Activated T-helper 2 cell treated with anti-CD3 and anti-CD28 coated beads, Interferon-gamma antibody, Interleukin-2, Interleukin-4, amounts not matched to agents 10 μg/mL and 5 μg/mL and 100 μg/mL, durations not matched to agents 14 hours and 24 hours and 36 hours (primary cell): Measurements from ENCODE around the gene SDSL. TPM values are rescaled to one million over a fixed set of nuclear protein-coding genes. Genes with fewer than 3 reads are reported as not detected.

ENCODE experiments used
- DNase-seq: peaks from one replicate; pipeline ENCODE4 v3.0.0; 2021; ENCODE audit warnings: low spot score
- H3K27ac Mint-ChIP-seq: one replicate; pipeline ENCODE4 v1.8.0; 2021; ENCODE audit warnings: mixed read lengths
- H3K27me3 Mint-ChIP-seq: one replicate; pipeline ENCODE4 v1.8.0; 2021; ENCODE audit warnings: low read depth, mixed read lengths
- H3K36me3 Mint-ChIP-seq: one replicate; pipeline ENCODE4 v1.8.0; 2021; ENCODE audit warnings: low read depth, mixed read lengths
- H3K4me1 Mint-ChIP-seq: one replicate; pipeline ENCODE4 v1.8.0; 2021; ENCODE audit warnings: low read depth, mixed read lengths
- H3K4me3 Mint-ChIP-seq: one replicate; pipeline ENCODE4 v1.8.0; 2021; ENCODE audit warnings: low read depth, mild to moderate bottlenecking, moderate library complexity, mixed read lengths
- H3K9me3 Mint-ChIP-seq: one replicate; pipeline ENCODE4 v1.8.0; 2021; ENCODE audit warnings: mixed read lengths
- intact Hi-C: fragments of 100-400 bp; cut with micrococcal nuclease; formaldehyde crosslinking; loops from one replicate; pipeline ENCODE4 v1.15.1; 2023
- total RNA-seq: library from RNA; stranded (reverse); gene quantifications from 2 replicates; pipeline ENCODE4 v1.2.3, GENCODE V29; 2022

The SDSL gene
- total RNA-seq, 1 donor from 2014 or later, result 0.46 TPM

DNA sequence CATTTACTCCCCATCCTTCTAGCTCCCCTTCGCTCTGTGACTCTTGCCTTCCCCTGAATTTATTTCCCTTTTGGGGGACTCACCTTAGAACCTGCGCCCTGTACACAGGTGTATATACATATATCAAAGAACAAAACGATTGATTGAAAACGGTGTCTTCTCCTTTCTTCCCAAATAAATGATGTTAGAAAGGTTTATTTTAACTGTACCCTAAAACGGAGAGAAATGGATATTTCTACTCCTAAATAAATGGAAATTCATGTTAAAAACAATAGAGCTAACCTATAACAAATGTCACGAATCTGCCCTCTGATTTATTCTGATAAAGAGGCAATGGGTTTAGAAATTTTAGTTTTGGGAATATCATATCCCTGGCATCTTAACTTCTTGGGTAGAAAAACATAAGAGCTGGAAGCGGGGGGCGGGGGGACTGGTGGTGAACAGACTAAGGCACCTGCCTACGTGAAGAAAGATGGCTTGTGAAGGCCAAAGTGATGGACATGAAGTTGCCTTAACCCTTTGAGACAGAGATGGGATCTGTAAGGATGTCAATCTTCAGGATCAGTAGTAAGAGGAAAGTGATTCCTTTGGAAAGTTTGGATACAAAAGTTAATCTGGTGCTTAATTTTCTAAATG lies 58.3 kb downstream of the SDSL start:
- Mint-ChIP-seq H3K36me3 (no peaks in the 10 kb centered on the region), H3K4me3 (no peak overlapping the region), H3K27ac (no peak overlapping the region), H3K4me1 (peaks cover 2% of the 10 kb centered on the region), H3K9me3 (no peaks in the 10 kb centered on the region), H3K27me3 (peaks cover 54% of the 10 kb centered on the region)
- intact Hi-C loops, result loop anchor here (2.0 kb wide), 1 partner anchor 16 kb away; no protein-coding TSS in a partner anchor
- no peak for DNase-seq

DNA sequence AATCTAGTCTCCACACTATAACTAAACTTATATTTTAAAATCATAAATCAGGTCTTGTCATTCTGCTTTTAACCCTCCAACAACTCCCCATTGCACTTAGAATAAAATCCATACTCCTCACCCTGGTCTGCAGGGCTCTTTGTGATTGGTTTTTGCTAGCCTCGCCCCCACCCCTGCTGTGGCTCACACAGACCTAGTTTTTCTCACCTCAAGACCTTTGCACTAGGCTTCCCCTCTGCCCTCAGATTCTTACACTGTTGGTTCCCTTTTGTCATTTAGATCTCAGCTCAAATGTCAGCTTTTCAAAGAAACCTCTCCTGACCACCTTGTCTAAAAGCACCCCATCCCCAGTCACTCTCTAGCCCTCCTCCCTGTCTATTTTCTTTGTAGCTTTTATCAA lies 60.2 kb downstream of the SDSL start:
- no peaks in the 10 kb centered on the region for H3K36me3 Mint-ChIP-seq
- H3K9me3 Mint-ChIP-seq, result no peaks in the 10 kb centered on the region
- peaks cover 2% of the 10 kb centered on the region for H3K4me1 Mint-ChIP-seq
- peaks cover 45% of the 10 kb centered on the region for H3K27me3 Mint-ChIP-seq
- H3K27ac Mint-ChIP-seq, result no peak overlapping the region
- DNase-seq, result no peak
- H3K4me3 Mint-ChIP-seq, result no peak overlapping the region
- intact Hi-C loops, result no loop called here

- no peak overlapping the region for H3K27ac Mint-ChIP-seq
- H3K27me3 Mint-ChIP-seq, result peaks cover 18% of the 10 kb centered on the region
- DNase-seq, result no peak
- H3K4me3 Mint-ChIP-seq, result no peak overlapping the region
- intact Hi-C loops, result no loop called here
- H3K36me3 Mint-ChIP-seq, result no peaks in the 10 kb centered on the region
- no peaks in the 10 kb centered on the region for H3K9me3 Mint-ChIP-seq
- H3K4me1 Mint-ChIP-seq, result no peaks in the 10 kb centered on the region
Observed at GRCh38 chr12:113485330-113485729, 63.1 kb downstream of the SDSL start.

DNA sequence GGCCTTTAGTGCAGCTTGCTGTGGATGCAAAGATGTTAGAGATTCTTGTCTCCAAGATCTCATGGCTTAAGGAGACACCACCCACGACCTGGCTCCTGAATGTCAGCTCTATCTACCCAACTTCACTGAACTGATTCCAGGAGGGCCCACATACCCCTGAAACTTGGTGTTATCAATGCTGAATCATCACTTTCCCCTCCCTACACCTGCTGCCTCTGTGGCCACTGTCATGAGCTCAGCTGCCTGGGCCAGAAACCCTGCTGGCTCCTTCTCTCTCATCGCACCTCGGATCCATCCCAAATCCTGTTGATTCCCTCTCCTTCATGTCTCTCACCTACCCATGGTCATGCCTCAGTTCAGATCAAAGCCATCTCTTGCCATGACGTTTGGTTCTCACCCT lies 64.5 kb downstream of the SDSL start:
- intact Hi-C loops, result no loop called here
- Mint-ChIP-seq H3K9me3 (no peaks in the 10 kb centered on the region), H3K4me1 (no peaks in the 10 kb centered on the region), H3K27ac (no peak overlapping the region), H3K36me3 (no peaks in the 10 kb centered on the region), H3K27me3 (peaks cover 11% of the 10 kb centered on the region), H3K4me3 (no peak overlapping the region)
- DNase-seq, result no peak

Other genes starting within 250 kb of the SDSL start
- gene DDX54, start 236.9 kb upstream of the SDSL start, total RNA-seq, result 115 and 118 TPM in 2 replicates
- 26.8 and 27.2 TPM in 2 replicates for gene RITA1, start 236.7 kb upstream of the SDSL start, total RNA-seq
- gene TPCN1, start 200.9 kb upstream of the SDSL start, total RNA-seq, result 44.9 and 47.5 TPM in 2 replicates
- gene SLC8B1, start 87.3 kb upstream of the SDSL start, total RNA-seq, result 20.8 and 23.5 TPM in 2 replicates
- gene PLBD2, start 63.8 kb upstream of the SDSL start, total RNA-seq, result 16.2 and 18.6 TPM in 2 replicates
- gene SDS, start 18.5 kb upstream of the SDSL start, total RNA-seq, result not detected in 2 replicates
- not detected in 2 replicates for gene LHX5, start 49.5 kb downstream of the SDSL start, total RNA-seq